CD1c-positive myeloid dendritic cell (primary cell): ENCODE measurements around the gene GRIK3.

Source experiments
- DNase-seq: peaks from one replicate; pipeline ENCODE4 v3.0.0-alpha.2; 2016; ENCODE audit errors: extremely low spot score

Gene GRIK3

DNA sequence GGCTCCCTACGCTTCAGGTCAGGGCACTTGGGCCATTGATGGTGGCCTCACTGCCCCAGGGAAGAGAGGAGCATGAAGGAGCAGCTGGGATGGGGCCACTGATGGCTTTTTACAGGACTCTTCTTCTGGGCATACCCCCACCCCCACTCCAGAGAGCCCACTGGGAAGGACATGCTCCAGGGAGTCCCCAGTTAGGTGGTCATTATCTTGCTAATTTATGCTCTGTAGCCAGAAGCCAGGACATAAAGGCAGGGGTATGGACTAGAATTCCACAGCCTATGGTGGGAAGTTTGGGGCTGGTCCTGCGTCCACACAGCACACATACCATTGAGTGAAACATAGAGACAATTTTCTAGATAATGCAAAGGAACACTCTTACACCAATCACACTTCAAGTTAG, 8.8 kb upstream of the GRIK3 start:
- no peak for DNase-seq

- no peak for DNase-seq
These were observed 8.2 kb upstream of the GRIK3 start for GRCh38 chr1:37042506-37042905.

- no peak for DNase-seq
These were observed 7.2 kb upstream of the GRIK3 start for GRCh38 chr1:37041483-37041882.

GRCh38 chr1:37040773-37041172, 6.5 kb upstream of the GRIK3 start:
- DNase-seq, result no peak

DNA sequence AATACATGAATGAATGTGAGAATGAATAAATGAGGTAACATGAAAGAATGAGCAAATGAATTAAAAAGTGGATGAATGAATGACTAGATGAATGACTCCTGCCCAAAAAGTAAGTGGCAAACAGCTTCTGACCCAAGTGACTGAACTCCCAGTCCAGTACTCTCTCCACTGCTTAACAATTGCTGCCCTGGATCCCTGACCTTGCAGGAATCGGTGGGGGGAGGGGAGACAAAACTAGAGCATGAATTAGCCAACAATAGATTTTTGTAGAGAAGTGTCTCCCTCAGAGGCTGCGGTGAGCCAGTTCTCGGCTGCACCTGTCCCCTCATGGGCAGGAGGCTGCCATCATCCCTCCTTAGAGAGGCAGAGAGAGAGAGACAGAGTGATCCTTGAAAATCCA, 5.9 kb upstream of the GRIK3 start:
- no peak for DNase-seq

DNA sequence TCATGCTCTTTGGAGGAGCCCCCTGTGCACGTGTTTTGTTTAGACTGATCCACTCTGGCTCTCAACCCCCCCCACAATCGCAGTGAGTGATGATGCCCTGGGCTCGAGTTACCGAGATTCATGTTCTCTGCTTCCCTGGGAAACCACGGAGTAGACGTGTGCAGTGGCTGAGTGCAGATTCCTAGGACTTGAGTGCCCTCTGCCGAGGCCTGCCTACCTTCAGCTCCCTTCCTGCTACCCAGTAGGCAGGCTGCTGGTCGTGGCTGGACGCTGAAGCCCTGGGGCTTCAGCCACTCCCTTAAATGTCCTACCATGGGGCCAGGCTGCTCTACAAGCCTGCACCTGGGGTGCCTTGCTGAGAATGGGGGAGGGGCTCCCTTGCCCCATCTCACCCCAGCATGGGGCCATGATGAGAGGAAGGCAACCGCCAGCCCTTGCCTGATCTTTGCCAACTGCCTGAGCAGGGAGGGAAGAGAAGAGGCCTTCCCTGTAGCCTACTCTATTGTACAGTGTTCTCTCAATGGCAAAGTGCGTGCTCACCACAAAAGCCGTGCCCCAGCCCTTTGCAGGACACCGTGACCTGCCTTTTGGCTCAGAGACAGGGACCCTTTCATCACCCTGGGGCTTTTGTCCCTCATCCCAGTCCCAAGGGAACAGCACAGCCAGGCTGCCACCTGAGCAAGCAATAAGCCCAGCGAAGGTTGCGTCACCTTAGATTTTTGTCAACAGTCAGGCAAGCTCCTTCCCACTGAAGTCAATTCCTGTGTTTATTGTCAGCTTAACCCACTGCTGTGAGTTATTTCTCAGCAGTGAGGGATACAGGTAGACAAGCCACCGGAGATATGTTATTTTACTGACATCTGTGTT, 4.1 kb upstream of the GRIK3 start:
- no peak for DNase-seq

- no peak for DNase-seq
These were observed 3.4 kb upstream of the GRIK3 start for GRCh38 chr1:37037690-37038089.

DNA sequence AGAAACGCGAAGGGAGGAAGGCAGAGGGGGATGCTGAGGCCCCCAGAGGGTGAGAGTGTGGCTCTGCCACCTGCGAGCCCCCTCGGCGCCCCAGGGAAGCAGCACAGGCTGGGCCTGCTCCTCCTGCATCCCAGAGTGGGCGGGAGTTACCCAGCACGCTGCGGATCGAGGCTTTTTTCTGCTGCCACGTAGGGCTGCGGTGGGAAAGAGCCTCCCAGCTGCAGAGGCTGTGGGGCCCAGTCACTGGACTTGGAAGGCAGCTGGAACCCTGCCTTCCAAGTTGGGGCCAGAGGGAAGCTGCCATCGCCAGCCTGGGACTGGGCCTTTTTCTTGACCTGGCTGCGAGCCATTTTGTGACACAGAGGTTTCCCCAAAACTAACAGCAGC, 2.3 kb upstream of the GRIK3 start:
- no peak for DNase-seq

DNA sequence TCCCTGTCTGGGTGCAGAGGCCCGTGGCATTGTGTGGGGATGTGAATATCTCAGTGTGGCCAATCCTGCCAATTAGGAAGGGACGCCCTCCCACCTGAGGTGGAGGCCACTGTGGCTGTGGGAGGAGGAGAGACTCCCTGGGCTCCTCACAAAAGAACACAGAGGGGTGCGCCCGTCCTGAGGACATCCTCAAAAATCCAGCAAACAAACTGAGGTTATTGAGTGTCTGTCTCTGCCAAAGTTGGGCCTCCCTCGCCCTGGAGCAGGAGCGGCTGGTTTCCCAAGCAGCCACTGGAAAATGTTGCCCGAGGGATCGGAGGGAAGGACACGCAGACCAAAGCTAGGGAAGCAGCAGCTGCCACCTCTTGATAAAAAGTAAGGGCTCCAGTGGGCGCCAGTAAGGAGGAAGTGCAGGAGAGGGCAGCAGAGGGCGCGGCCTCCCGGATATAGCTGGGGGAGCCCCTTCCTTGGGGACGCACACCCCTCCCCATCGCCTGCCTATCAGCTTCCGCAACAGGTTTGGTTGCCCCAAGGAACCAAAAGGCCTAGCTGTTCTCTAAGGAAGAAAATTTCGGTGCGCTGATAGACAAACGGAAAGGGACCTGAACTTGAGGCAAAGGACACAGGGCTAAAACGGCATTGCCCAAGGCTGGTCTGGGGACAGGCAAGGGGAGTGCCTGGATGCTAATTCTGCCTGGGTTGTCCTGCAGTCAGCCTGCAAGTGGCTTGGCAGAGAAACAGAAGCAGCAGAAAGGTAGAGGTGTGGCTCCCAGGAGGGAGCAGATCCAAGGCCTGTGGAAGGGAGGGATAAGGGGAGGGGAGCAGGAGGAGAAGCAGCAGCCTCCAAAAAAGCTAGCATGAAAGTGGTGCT, 1.7 kb upstream of the GRIK3 start:
- no peak for DNase-seq

DNA sequence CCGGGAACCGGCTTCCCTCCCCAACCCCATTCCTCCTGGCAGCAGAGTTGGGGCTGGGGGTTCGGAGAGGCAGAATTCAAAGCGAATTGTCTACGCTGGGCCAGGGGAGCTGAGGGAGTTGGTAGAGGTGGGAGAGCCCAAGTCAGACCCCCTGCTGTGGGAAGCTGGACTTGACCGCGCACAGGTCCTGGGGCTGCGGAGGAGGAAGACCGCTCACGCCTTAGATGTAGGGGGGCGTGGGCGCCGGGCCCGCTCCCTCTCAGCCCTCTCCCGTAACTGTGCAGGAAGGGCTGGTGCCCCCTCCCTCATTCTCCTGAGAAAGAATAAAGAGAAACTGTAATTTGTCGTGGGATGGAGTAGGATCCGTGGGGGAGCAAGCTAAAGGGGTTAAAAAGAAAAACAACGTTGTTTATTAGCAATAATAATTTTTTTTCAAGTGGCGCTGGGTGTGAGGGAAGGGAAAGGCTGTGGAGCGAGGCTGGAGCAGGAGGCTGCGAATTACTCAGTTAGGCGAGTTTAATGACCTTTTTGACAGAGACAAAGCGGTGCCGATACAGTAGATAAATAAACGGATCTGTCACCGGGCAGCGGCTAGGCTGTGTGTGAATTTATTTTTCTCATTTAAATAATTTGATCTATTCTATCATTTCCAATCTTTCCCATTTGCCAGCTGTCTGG, 838 bp upstream of the GRIK3 start:
- DNase-seq, result no peak

- DNase-seq, result no peak
These were observed 787 bp downstream of the GRIK3 start for GRCh38 chr1:37033355-37034101.

- no peak for DNase-seq
These were observed 1.5 kb downstream of the GRIK3 start for GRCh38 chr1:37032660-37033354.

DNA sequence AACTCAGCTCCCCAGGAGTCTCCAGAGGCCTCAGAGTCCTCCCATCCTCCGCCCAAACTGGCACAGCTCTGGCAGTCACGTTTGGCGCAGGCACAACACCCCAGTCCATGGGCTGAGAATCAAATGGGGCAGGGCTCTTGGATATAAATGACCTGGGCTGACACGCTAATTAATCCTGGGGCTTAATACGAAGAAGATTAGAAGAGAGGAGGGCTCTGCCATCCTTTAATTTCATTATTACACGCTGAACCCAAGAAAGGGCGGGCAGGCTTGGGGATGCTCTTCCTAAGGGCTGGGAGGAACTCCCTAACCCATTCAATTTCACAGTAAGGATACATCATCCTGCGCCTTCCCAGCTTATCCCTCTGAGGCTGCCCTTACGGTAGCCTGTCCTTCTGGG, 2.4 kb downstream of the GRIK3 start:
- no peak for DNase-seq

DNA sequence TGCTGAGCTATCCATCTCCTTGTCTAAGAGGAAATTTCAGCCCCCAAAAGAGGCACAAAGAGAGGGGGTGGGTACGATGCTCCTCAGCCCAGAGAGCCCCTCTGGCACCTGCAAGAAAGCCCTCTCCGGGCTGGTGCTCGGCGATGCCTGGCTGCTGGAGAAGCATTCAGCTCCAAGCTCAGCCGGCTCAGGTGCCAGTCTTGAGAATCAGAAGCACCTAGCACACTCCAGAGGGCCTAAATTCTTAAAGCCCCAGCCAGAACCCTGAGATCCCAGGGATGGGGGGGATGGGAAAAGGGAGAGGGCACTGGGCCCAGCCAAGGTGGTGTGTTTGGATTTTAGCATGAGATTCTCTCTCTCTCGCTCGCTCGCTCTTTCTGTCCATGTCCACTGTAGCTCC, 2.9 kb downstream of the GRIK3 start:
- no peak for DNase-seq

- peak; percentile 30 for DNase-seq
These were observed 5.2 kb downstream of the GRIK3 start for GRCh38 chr1:37028981-37029617.

DNA sequence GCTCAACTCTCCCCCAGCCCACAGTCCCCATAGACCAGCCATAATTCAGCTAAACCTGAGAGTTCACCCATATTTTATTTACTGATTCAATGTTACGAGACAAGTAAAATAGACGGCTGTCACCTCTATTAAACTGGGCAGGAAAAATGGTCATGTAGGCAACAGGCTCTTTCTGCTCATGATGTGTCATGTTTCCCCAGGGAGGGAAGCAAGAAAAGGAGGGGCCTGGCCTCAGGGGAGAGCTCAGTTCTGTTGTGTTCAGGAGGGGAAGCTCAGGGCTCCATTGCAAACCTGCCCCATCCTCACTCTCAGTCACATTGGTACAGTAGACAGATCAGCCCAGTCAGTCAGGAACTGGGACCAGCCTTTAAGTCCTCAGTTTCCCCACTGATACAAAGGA, 12.8 kb downstream of the GRIK3 start:
- no peak for DNase-seq

DNA sequence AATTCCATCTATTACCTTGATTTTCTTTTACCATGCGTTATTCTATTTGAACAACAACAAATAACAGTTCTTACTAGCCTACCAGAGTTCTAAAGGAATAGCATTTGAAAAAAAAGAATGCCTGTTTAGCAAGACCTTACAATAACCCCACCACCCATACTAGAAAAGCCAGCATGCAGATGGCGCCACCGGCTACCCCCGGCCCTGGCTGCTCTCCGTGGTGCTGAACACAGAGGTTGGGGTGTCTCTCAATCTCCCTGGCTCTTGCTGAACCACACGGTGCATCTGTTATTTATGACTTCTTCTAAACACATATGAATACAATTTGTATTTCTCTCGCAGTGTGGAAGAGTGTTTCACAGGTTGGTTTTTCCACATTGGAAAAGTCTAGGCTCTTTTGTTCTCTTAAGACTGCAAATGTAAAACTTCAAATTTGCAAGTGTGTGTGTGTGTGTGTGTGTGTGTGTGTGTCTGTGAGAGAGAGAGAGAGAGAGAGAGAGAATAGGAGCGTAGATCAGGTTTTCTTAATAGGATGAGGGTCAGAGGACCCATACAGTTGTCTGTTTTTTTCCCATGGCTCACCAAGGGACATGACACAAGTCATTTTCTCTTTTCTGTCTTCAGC, 13.6 kb downstream of the GRIK3 start:
- no peak for DNase-seq

DNA sequence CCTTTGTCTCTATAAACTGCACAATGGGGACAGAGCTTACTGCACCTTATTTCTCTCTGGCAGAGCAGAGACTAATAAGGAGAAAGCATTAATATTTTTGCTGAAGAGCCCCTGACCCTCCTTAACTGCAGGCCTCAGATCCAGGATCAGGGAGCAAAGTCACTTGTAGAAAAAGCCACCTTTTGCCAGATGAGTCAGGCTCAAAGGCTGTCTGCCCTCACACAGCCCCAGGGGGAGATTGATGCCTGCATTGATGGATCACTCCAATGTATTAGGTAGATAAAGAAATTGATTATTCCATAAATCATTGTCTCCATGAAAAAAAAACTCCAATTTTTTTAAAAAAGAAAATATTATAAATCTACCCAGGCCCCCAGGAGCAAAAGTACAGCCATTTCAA, 15.8 kb downstream of the GRIK3 start:
- no peak for DNase-seq

DNA sequence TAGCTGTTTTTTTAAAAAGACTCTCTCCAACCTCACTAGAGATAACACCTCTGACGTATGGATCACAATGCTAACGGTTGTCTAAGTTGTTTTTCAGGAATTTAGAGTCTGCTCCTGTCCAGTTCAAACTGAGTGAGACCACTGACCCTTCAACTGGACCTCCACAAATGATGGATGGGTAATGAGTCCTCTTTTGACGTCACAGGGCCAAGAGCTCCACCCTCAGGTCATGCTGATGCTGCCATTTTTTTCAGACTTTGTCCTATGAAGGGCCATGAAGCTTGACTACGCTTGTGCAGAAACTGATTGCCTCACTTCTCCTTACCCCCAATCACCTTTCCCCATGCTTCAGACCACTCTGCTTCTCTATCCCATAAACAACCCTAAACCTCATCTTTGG, 16.6 kb downstream of the GRIK3 start:
- DNase-seq, result no peak

DNA sequence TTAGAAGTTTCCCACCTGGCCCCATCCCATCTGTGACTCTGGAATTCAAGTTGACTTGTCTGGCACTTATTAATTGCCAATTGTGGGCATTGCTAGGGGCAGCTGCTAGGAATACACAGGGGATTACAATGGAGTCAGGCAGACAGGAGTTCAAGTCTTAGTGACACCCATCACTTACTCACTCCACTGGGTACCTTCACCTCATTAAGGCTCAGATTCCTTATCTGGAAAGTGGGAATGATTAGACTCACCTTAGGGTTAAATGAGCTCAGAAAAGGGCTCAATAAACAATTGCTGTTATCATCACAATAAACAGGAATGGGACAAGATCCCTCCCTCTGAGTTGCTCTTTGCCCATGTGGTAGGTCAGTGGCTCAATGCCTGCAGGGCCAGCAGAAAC, 18.2 kb downstream of the GRIK3 start:
- DNase-seq, result no peak
